Natural killer cell (primary cell): ENCODE measurements around the gene ZFYVE27. TPM values are rescaled to one million over a fixed set of nuclear protein-coding genes. Genes with fewer than 3 reads are reported as not detected.

Experiments used
- ATAC-seq, 3 donors: fragments of 150-1000 bp in 2 of 3; fragments of 200-7000 bp in 1 of 3; cut with Tn5 transposase; 1 replicate in 1 of 3; 2 replicates in 2 of 3; pipeline ENCODE4 v1.10.0; 2021; ENCODE audit warnings: mild to moderate bottlenecking in 2 of 3, moderate library complexity in 2 of 3
- DNase-seq, 2 donors: peaks; one replicate each; pipeline versions ENCODE4 v3.0.0 to v3.0.0-alpha.2; 2013 to 2021; ENCODE audit warnings: mixed read lengths in 1 of 2
- H3K27ac ChIP-seq: one replicate; pipeline ENCODE4 v1.5.1; 2013; ENCODE audit warnings: mild to moderate bottlenecking, low read length
- H3K27me3 ChIP-seq: one replicate; pipeline ENCODE4 v1.6.1; 2013; ENCODE audit warnings: low read length; ENCODE audit not compliant: control insufficient read depth, insufficient read depth
- H3K36me3 ChIP-seq: one replicate; pipeline ENCODE4 v1.6.1; 2013; ENCODE audit warnings: low read length; ENCODE audit not compliant: control insufficient read depth, insufficient read depth
- H3K4me1 ChIP-seq: one replicate; pipeline ENCODE4 v1.6.1; 2013; ENCODE audit warnings: low read length; ENCODE audit not compliant: control insufficient read depth, insufficient read depth
- H3K4me3 ChIP-seq: one replicate; pipeline ENCODE4 v1.5.1; 2013; ENCODE audit warnings: low read length
- H3K9me3 ChIP-seq: one replicate; pipeline ENCODE4 v1.6.1; 2013; ENCODE audit warnings: low read length; ENCODE audit not compliant: control insufficient read depth, insufficient read depth
- H3K27ac Mint-ChIP-seq, 2 donors: one replicate each; pipeline ENCODE4 v1.8.0; 2022; ENCODE audit warnings: mild to moderate bottlenecking in 2 of 2, mixed read lengths in 2 of 2, moderate library complexity in 1 of 2
- H3K27me3 Mint-ChIP-seq, 2 donors: one replicate each; pipeline ENCODE4 v1.8.0; 2022; ENCODE audit warnings: low read depth in 2 of 2, mixed read lengths in 2 of 2
- H3K36me3 Mint-ChIP-seq: one replicate; pipeline ENCODE4 v1.8.0; 2022; ENCODE audit warnings: mixed read lengths
- H3K4me1 Mint-ChIP-seq, 2 donors: one replicate each; pipeline ENCODE4 v1.8.0; 2022; ENCODE audit warnings: mixed read lengths in 2 of 2
- H3K4me3 Mint-ChIP-seq: one replicate; pipeline ENCODE4 v1.8.0; 2022; ENCODE audit warnings: mild to moderate bottlenecking, moderate library complexity, mixed read lengths
- H3K9me3 Mint-ChIP-seq, 2 donors: one replicate each; pipeline ENCODE4 v1.8.0; 2022; ENCODE audit warnings: mixed read lengths in 2 of 2
- WGBS: methylation state at CpG from one replicate; pipeline ENCODE4 v1.1.7; 2013; ENCODE audit warnings: missing lambda C conversion rate; ENCODE audit not compliant: insufficient coverage; 5-methylcytosine and 5-hydroxymethylcytosine counted together
- intact Hi-C: fragments of 100-400 bp; cut with micrococcal nuclease; formaldehyde crosslinking; loops from one replicate; pipeline ENCODE4 v1.14.2; 2022
- total RNA-seq, 4 donors: library from RNA; stranded (reverse); fragments of 120-200 nt in 1 of 4; gene quantifications; one replicate each; pipeline versions ENCODE4 v1.2.3 to v1.2.4, GENCODE V29; 2013 to 2022
- TF ChIP-seq, protein P1 (sequence below): fragments of 200-600 bp; IDR thresholded peaks from one replicate; pipeline ENCODE4 v1.8.0; 2022; ENCODE audit warnings: antibody characterized with exemption

The ZFYVE27 gene
- total RNA-seq, 3 donors from 2014 or later (not counting 1 experiment from before 2014, with no cell fraction given): 63.0 to 82.8 (median 76.4) TPM

DNA sequence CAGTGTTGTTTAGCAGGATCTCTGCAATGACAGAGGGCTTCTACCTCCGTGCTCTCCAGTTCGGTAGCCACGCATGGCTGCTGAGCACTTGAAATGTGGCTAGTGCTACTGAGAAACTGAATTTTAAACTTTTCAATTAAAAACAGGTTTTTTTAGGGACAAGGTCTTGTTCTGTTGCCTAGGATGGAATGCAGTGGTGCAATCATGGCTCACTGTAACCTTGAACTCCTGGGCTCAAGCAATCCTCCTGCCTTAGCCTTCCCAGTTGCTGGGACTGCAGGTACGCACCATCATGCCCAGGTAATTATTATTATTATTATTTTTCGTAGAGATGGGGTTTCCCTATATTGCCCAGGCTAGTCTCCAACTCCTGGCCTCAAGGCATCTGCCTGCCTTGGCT lies 48.3 kb downstream of the ZFYVE27 start:
- Histone ChIP-seq H3K9me3 (no peaks in the 10 kb centered on the region), H3K27me3 (no peaks in the 10 kb centered on the region), H3K27ac (no peak overlapping the region), H3K36me3 (no peaks in the 10 kb centered on the region), H3K4me1 (peaks cover 4% of the 10 kb centered on the region), H3K4me3 (no peak overlapping the region)
- no peaks in the 10 kb centered on the region for H3K9me3 Mint-ChIP-seq
- peaks cover 0 to 8% of the 10 kb centered on the region in 2 donors for H3K27me3 Mint-ChIP-seq
- no peaks in the 10 kb centered on the region for H3K36me3 Mint-ChIP-seq
- intact Hi-C loops: no loop called here
- WGBS: 89% methylated on average over 3 of the region's 5 CpGs
- ATAC-seq (no peak), DNase-seq (no peak)
- TF ChIP-seq, protein P1, sequence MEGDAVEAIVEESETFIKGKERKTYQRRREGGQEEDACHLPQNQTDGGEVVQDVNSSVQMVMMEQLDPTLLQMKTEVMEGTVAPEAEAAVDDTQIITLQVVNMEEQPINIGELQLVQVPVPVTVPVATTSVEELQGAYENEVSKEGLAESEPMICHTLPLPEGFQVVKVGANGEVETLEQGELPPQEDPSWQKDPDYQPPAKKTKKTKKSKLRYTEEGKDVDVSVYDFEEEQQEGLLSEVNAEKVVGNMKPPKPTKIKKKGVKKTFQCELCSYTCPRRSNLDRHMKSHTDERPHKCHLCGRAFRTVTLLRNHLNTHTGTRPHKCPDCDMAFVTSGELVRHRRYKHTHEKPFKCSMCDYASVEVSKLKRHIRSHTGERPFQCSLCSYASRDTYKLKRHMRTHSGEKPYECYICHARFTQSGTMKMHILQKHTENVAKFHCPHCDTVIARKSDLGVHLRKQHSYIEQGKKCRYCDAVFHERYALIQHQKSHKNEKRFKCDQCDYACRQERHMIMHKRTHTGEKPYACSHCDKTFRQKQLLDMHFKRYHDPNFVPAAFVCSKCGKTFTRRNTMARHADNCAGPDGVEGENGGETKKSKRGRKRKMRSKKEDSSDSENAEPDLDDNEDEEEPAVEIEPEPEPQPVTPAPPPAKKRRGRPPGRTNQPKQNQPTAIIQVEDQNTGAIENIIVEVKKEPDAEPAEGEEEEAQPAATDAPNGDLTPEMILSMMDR: no peak
- H3K27ac Mint-ChIP-seq: no peak overlapping the region
- H3K4me3 Mint-ChIP-seq: no peak overlapping the region
- H3K4me1 Mint-ChIP-seq: peaks cover 0 to 6% of the 10 kb centered on the region in 2 donors

DNA sequence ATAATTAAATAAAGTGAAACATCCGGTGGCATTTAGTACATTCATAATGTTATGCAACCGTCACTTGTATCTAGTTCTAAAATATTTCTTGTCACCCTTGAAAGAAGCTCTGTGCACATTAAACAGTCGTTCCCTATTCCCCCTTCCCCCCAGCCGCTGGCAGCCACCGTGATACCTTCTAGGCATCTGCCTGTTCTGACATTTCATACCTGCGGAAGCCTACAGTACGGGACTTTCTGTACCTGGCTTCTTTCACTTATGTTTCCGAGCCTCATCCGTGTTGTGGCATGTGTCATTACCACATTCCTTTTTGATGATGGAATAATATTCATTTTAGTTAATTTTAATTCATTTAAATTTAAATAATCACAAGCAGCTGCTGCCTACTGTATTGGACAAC lies 48.8 kb downstream of the ZFYVE27 start:
- ATAC-seq: no peak
- no peaks in the 10 kb centered on the region for H3K36me3 ChIP-seq

DNA sequence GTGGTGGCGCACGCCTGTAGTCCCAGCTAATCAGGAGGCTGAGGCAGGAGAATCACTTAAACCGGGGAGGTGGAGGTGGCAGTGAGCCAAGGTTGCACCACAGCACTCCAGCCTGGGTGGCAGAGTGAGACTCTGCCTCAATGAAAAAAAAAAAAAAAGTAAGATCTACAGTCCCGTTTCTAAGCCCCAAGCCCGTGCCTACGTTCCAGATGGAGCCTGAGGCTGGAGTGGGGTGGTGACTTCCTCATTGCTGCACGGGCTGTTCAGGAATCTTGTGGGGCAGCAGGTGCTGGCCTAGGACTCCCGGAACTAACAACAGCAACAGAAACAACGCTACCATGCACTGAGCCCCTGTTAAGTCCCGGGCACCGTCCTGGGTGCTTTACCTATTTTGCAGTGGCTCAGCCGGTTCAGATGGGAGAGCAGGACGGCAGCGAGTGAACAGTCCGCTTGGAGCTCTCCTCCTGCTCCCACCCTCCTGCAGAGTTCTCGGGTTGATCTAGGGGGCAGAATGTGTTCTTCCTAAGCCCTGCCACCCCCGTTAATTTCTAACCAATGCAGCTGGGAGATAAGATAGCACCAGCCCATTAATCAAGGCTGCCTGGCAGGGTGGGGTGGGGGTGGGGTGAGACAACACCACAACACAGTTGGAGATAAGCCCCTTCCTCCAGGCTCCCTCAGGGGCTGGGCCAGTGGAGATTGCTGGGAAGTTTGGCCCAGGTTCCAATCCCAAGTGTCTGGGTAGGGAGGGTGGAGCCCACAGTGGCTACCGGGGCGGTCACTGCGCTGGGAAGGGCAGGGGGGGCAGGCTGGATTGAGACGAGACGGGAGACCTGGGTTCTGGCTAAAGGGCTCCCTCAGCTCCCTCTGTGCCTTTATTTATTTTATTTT lies 51.9 kb downstream of the ZFYVE27 start:
- H3K9me3 Mint-ChIP-seq: no peaks in the 10 kb centered on the region
- H3K27me3 Mint-ChIP-seq: peaks cover 0 to 8% of the 10 kb centered on the region in 2 donors
- WGBS: 23% methylated on average over 21 of the region's 22 CpGs
- no peaks in the 10 kb centered on the region for H3K36me3 ChIP-seq
- H3K4me1 ChIP-seq: peaks cover 14% of the 10 kb centered on the region
- H3K27ac Mint-ChIP-seq: no peak overlapping the region
- no peak for ATAC-seq
- no peak overlapping the region for H3K27ac ChIP-seq
- intact Hi-C loops: no loop called here
- no peaks in the 10 kb centered on the region for H3K9me3 ChIP-seq
- no peak overlapping the region for H3K4me3 Mint-ChIP-seq
- no peak for DNase-seq
- H3K4me3 ChIP-seq: no peak overlapping the region
- peaks cover 9 to 11% of the 10 kb centered on the region in 2 donors for H3K4me1 Mint-ChIP-seq
- H3K36me3 Mint-ChIP-seq: no peaks in the 10 kb centered on the region
- TF ChIP-seq, protein P1: no peak
- H3K27me3 ChIP-seq: no peaks in the 10 kb centered on the region

More for the DNA sequence above, 48.8 kb downstream of the ZFYVE27 start:
- no peaks in the 10 kb centered on the region for H3K9me3 Mint-ChIP-seq
- WGBS: 84% methylated on average over 7 of the region's 9 CpGs
- Histone ChIP-seq H3K9me3 (no peaks in the 10 kb centered on the region), H3K27me3 (no peaks in the 10 kb centered on the region), H3K4me3 (no peak overlapping the region), H3K4me1 (peaks cover 4% of the 10 kb centered on the region), H3K27ac (no peak overlapping the region)
- peaks cover 0 to 8% of the 10 kb centered on the region in 2 donors for H3K27me3 Mint-ChIP-seq
- no peaks in the 10 kb centered on the region for H3K36me3 Mint-ChIP-seq
- no peak overlapping the region for H3K27ac Mint-ChIP-seq
- peaks cover 0 to 6% of the 10 kb centered on the region in 2 donors for H3K4me1 Mint-ChIP-seq
- H3K4me3 Mint-ChIP-seq: no peak overlapping the region
- intact Hi-C loops: no loop called here
- TF ChIP-seq, protein P1: no peak
- DNase-seq: no peak
